ENCODE results near the gene PTGFRN. TPM values are rescaled to one million over a fixed set of nuclear protein-coding genes. Genes with fewer than 3 reads are reported as not detected.
A peak's percentile ranks its signal among the peaks of the same experiment; 100 is the strongest.

PTGFRN gene
- polyA plus RNA-seq, 1 donor (not counting 4 experiments of a cell fraction or from before 2014, with no cell fraction given): 177 TPM

DNA sequence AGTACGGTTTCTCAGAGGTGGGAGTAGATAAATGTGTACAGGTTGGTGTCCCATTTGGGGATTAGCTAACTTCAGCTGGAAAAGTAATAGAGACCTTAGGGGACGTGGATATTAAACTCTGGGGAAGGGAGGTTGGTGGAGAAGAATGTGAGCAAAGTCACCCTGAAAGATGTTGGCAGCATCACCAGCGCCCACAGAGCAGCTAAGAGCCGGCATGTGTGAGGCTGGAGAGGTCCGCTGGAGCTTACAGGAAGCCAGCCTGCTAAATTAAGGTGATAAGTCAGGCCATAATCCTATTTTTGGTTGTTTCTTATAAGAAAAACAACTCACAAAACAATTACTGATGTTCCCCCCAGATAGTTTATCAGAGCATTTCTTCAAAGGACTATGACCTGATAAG, 12.2 kb downstream of the PTGFRN start:
- no peak for DNase-seq (ENCODE audit: low read depth, low spot score)

GRCh38 chr1:116923421-116923820, 13.7 kb downstream of the PTGFRN start:
- peaks cover 72% of the 10 kb centered on the region for H3K4me1 ChIP-seq (ENCODE audit: control insufficient read depth, extremely low read depth, insufficient read depth, low read length)
- H3K9me3 ChIP-seq (ENCODE audit: control insufficient read depth, low read depth, low read length): no peaks in the 10 kb centered on the region
- no peak for DNase-seq (ENCODE audit: low read depth, low spot score)
- peak; percentile 51 for FAIRE-seq
- H3K27me3 ChIP-seq (ENCODE audit: control insufficient read depth, extremely low read depth, insufficient read depth, low read length): no peaks in the 10 kb centered on the region
- peaks cover 7 to 10% of the 10 kb centered on the region in 2 experiments for H3K36me3 ChIP-seq (ENCODE audit: control insufficient read depth in 2 of 2, extremely low read depth in 1 of 2, insufficient read depth in 2 of 2, low read length in 2 of 2)
- peaks cover 2% of the 10 kb centered on the region for H3K9me1 ChIP-seq (ENCODE audit: control insufficient read depth, extremely low read depth, insufficient read depth, low read length)
- H3K4me2 ChIP-seq (ENCODE audit: control insufficient read depth, extremely low read depth, insufficient read depth, low read depth, low read length): peak overlapping the region; percentile 43
- no peak overlapping the region for H3K4me3 ChIP-seq (ENCODE audit: control insufficient read depth in 2 of 3, extremely low read depth in 1 of 3, insufficient read depth in 2 of 3, low read depth in 1 of 3, low read length in 3 of 3)
- H3K79me2 ChIP-seq (ENCODE audit: control insufficient read depth, insufficient read depth, low read length): peaks cover 95% of the 10 kb centered on the region
- H3K9ac ChIP-seq (ENCODE audit: control insufficient read depth, extremely low read depth, insufficient read depth, low read length): no peak overlapping the region
- no peak overlapping the region for H2AFZ ChIP-seq (ENCODE audit: control insufficient read depth, low read length)
- peaks cover 11% of the 10 kb centered on the region for H4K20me1 ChIP-seq (ENCODE audit: control insufficient read depth, extremely low read depth, insufficient read depth, low read length)
- peak overlapping the region; percentile 65 for H3K27ac ChIP-seq (ENCODE audit: control insufficient read depth, insufficient read depth, low read length)
- dilution Hi-C loops (cut with MboI; ENCODE audit: extremely low pct_ligation_motif_present, low sequenced_read_pairs): no loop called here
- TF ChIP-seq CTCF (optimal IDR thresholded peaks at IDR 0.05 in 1 of 3, IDR thresholded peaks at IDR 0.05 in 1 of 3, conservative IDR thresholded peaks at IDR 0.05 in 1 of 3; ENCODE audit: extremely low read depth in 1 of 3, insufficient read depth in 2 of 3, low read length in 3 of 3) (no peak), EZH2 (IDR thresholded peaks at IDR 0.05; ENCODE audit: low read length) (no peak)

More for the DNA sequence above, 12.2 kb downstream of the PTGFRN start:
- Histone ChIP-seq H3K27me3 (ENCODE audit: control insufficient read depth, extremely low read depth, insufficient read depth, low read length) (no peaks in the 10 kb centered on the region), H3K36me3 (ENCODE audit: control insufficient read depth in 2 of 2, extremely low read depth in 1 of 2, insufficient read depth in 2 of 2, low read length in 2 of 2) (peaks cover 7 to 11% of the 10 kb centered on the region in 2 experiments), H3K4me1 (ENCODE audit: control insufficient read depth, extremely low read depth, insufficient read depth, low read length) (peaks cover 81% of the 10 kb centered on the region), H3K4me3 (ENCODE audit: control insufficient read depth in 2 of 3, extremely low read depth in 1 of 3, insufficient read depth in 2 of 3, low read depth in 1 of 3, low read length in 3 of 3) (no peak overlapping the region), H3K79me2 (ENCODE audit: control insufficient read depth, insufficient read depth, low read length) (peaks cover 95% of the 10 kb centered on the region), H3K9me1 (ENCODE audit: control insufficient read depth, extremely low read depth, insufficient read depth, low read length) (peaks cover 2% of the 10 kb centered on the region), H3K9me3 (ENCODE audit: control insufficient read depth, low read depth, low read length) (no peaks in the 10 kb centered on the region), H2AFZ (ENCODE audit: control insufficient read depth, low read length) (no peak overlapping the region), H4K20me1 (ENCODE audit: control insufficient read depth, extremely low read depth, insufficient read depth, low read length) (peaks cover 7% of the 10 kb centered on the region), H3K9ac (ENCODE audit: control insufficient read depth, extremely low read depth, insufficient read depth, low read length) (no peak overlapping the region), H3K27ac (ENCODE audit: control insufficient read depth, insufficient read depth, low read length) (peak overlapping the region; percentile 65), H3K4me2 (ENCODE audit: control insufficient read depth, extremely low read depth, insufficient read depth, low read depth, low read length) (peak overlapping the region; percentile 43)
- TF ChIP-seq CTCF (optimal IDR thresholded peaks at IDR 0.05 in 1 of 3, IDR thresholded peaks at IDR 0.05 in 1 of 3, conservative IDR thresholded peaks at IDR 0.05 in 1 of 3; ENCODE audit: extremely low read depth in 1 of 3, insufficient read depth in 2 of 3, low read length in 3 of 3) (no peak), EZH2 (IDR thresholded peaks at IDR 0.05; ENCODE audit: low read length) (no peak)
- dilution Hi-C loops (cut with MboI; ENCODE audit: extremely low pct_ligation_motif_present, low sequenced_read_pairs): no loop called here
- FAIRE-seq: no peak

Data from keratinocyte (primary cell).